HepG2 (cell line): Measurements from ENCODE around the gene SLC38A2. TPM values are rescaled to one million over a fixed set of nuclear protein-coding genes. Genes with fewer than 3 reads are reported as not detected.

ENCODE experiments used
- HDAC1 ChIP-seq: sonication (generic); formaldehyde crosslinking; IDR thresholded peaks from 2 replicates; pipeline ENCODE4 v1.5.1; 2020; ENCODE audit warnings: mild to moderate bottlenecking, missing genetic modification reagents
- ISX ChIP-seq: sonication (generic); formaldehyde crosslinking; conservative IDR thresholded peaks from 2 replicates; pipeline ENCODE4 v1.5.0; 2020; ENCODE audit warnings: missing genetic modification reagents
- MEF2D ChIP-seq: sonication (generic); formaldehyde crosslinking; IDR thresholded peaks from 2 replicates; pipeline ENCODE4 v1.5.1; 2020; ENCODE audit warnings: mild to moderate bottlenecking, missing genetic modification reagents
- MTF2 ChIP-seq: sonication (generic); formaldehyde crosslinking; IDR thresholded peaks from 2 replicates; pipeline ENCODE4 v1.5.0; 2020; ENCODE audit warnings: missing genetic modification reagents, borderline replicate concordance
- RXRB ChIP-seq: IDR thresholded peaks from 2 replicates; pipeline ENCODE4 v1.6.1; 2016; ENCODE audit warnings: borderline replicate concordance, missing genetic modification reagents, missing compliant biosample characterization
- TMF1 ChIP-seq: sonication (generic); formaldehyde crosslinking; IDR thresholded peaks from 2 replicates; pipeline ENCODE4 v1.8.1; 2022; ENCODE audit warnings: low read depth, missing genetic modification reagents
- ZKSCAN8 ChIP-seq: IDR thresholded peaks from 2 replicates; pipeline ENCODE4 v1.6.1; 2016; ENCODE audit warnings: borderline replicate concordance, missing genetic modification reagents, missing compliant biosample characterization
- ZMYM4 ChIP-seq: sonication (generic); formaldehyde crosslinking; IDR thresholded peaks from 2 replicates; pipeline ENCODE4 v1.8.1; 2023; ENCODE audit warnings: mild to moderate bottlenecking, missing genetic modification reagents
- ZNF33A ChIP-seq: sonication (generic); formaldehyde crosslinking; IDR thresholded peaks from 2 replicates; pipeline ENCODE4 v1.5.1; 2020; ENCODE audit warnings: missing genetic modification reagents, mild to moderate bottlenecking, moderate library complexity, borderline replicate concordance
- ZNF737 ChIP-seq: sonication (generic); formaldehyde crosslinking; IDR thresholded peaks from 2 replicates; pipeline ENCODE4 v1.5.0; 2020; ENCODE audit warnings: missing genetic modification reagents, mild to moderate bottlenecking, borderline replicate concordance
- polyA plus RNA-seq, 8 experiments: library from polyadenylated mRNA; depleted of rRNA in 3 of 8; stranded (reverse) in 7 of 8; unstranded in 1 of 8; fragments of >200 nt; fragmentation: Illumina TruSeq in 4 of 8; extraction: Trizol in 4 of 8; gene quantifications; 2 replicates each; pipeline versions ENCODE4 v1.2.1 to v1.2.3, GENCODE V29; 2011 to 2016; ENCODE audit warnings: low read depth in 4 of 8, missing spikeins in 1 of 8, mixed read lengths in 1 of 8; ENCODE audit not compliant: insufficient read depth in 1 of 8
- total RNA-seq, 5 experiments: library from RNA; depleted of rRNA; stranded (reverse); fragments of >200 nt; fragmentation: Illumina TruSeq; extraction: Trizol; gene quantifications; 2 replicates each; pipeline ENCODE4 v1.2.3, GENCODE V29; 2016; ENCODE audit warnings: low read depth in 1 of 5
- TF ChIP-seq, protein P1 (sequence below), 2 experiments: fragments of 450-650 bp in 1 of 2; sonication (generic) in 1 of 2; formaldehyde crosslinking in 1 of 2; IDR thresholded peaks; 2 replicates each; pipeline versions ENCODE4 v1.6.1 to v1.8.0; 2016 to 2022; ENCODE audit warnings: antibody characterized with exemption in 1 of 2, mild to moderate bottlenecking in 1 of 2, missing genetic modification reagents in 1 of 2
- TF ChIP-seq, protein P2 (sequence below), 2 experiments: fragments of 450-650 bp in 1 of 2; sonication (generic) in 1 of 2; formaldehyde crosslinking; IDR thresholded peaks; 2 replicates each; pipeline versions ENCODE4 v1.5.0 to v1.8.0; 2020 to 2022; ENCODE audit warnings: mild to moderate bottlenecking in 1 of 2, missing genetic modification reagents in 1 of 2
- TF ChIP-seq, protein P3 (sequence below): sonication (generic); formaldehyde crosslinking; IDR thresholded peaks from 2 replicates; pipeline ENCODE4 v1.5.0; 2020; ENCODE audit warnings: mild to moderate bottlenecking, missing genetic modification reagents
- TF ChIP-seq, protein P4 (sequence below): IDR thresholded peaks from 2 replicates; pipeline ENCODE4 v1.6.1; 2016; ENCODE audit warnings: low read depth, control low read depth

SLC38A2 gene
- total and polyA plus RNA-seq, 2 of the 13 experiments (the other 11 are each of a cell fraction or from before 2014, with no cell fraction given) = 368 to 880 TPM

DNA sequence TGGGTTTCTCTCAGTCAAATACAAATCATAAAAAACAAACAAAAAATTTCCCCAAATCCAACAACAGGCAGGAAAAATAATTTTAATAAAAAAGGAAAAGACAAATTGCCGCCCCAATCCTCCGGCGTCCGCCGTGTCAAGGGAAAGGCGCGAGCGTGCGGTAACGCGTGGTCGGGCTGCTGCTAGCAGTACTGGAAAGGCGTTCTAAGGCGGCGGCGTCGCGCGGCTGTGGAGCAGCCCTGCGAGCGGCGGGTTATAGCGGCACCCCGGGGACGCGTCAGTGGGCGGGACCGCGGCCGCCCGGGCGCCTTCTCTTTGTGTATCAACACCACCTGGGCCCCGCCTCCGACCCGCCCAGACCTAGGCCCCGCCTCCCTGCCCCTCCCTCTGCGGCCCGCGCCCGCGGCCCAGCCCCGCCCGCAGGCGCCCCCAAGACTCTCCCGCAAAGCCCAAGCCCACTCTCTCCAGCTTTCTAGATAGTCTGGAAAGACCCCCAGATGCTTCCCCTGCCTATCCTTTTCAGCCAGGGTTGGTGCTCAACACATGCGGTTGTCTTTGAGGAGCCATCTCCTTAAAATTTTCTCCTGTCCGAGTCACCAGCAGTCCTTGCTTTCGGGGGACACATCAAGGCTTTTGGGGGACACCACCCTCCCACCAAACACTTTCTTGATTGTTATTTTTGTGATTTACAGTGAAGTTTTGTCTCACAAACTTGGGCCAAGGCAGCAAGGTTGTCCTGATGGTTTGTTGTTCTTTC is at the start of gene SLC38A2 (continued):
- TF ChIP-seq, protein P1, sequence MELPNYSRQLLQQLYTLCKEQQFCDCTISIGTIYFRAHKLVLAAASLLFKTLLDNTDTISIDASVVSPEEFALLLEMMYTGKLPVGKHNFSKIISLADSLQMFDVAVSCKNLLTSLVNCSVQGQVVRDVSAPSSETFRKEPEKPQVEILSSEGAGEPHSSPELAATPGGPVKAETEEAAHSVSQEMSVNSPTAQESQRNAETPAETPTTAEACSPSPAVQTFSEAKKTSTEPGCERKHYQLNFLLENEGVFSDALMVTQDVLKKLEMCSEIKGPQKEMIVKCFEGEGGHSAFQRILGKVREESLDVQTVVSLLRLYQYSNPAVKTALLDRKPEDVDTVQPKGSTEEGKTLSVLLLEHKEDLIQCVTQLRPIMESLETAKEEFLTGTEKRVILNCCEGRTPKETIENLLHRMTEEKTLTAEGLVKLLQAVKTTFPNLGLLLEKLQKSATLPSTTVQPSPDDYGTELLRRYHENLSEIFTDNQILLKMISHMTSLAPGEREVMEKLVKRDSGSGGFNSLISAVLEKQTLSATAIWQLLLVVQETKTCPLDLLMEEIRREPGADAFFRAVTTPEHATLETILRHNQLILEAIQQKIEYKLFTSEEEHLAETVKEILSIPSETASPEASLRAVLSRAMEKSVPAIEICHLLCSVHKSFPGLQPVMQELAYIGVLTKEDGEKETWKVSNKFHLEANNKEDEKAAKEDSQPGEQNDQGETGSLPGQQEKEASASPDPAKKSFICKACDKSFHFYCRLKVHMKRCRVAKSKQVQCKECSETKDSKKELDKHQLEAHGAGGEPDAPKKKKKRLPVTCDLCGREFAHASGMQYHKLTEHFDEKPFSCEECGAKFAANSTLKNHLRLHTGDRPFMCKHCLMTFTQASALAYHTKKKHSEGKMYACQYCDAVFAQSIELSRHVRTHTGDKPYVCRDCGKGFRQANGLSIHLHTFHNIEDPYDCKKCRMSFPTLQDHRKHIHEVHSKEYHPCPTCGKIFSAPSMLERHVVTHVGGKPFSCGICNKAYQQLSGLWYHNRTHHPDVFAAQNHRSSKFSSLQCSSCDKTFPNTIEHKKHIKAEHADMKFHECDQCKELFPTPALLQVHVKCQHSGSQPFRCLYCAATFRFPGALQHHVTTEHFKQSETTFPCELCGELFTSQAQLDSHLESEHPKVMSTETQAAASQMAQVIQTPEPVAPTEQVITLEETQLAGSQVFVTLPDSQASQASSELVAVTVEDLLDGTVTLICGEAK (IDR thresholded peaks at IDR 0.05) = no peak
- TF ChIP-seq, protein P1 (CRISPR knock-in tag; IDR thresholded peaks at IDR 0.05) = peak; percentile 48; the same call in 1 of the 2 replicates
- TF ChIP-seq, protein P2, sequence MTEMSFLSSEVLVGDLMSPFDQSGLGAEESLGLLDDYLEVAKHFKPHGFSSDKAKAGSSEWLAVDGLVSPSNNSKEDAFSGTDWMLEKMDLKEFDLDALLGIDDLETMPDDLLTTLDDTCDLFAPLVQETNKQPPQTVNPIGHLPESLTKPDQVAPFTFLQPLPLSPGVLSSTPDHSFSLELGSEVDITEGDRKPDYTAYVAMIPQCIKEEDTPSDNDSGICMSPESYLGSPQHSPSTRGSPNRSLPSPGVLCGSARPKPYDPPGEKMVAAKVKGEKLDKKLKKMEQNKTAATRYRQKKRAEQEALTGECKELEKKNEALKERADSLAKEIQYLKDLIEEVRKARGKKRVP (CRISPR knock-in tag; IDR thresholded peaks at IDR 0.05) = peak in 1 of 2 experiments; percentile 78; a peak in 1 of 4 replicates
- no peak for TF ChIP-seq MTF2 (CRISPR knock-in tag)
- TF ChIP-seq HDAC1 = peak; percentile 52; the same call in 1 of the 2 replicates
- no peak; the same call in 1 of the 2 replicates for TF ChIP-seq ISX (CRISPR knock-in tag)
- TF ChIP-seq RXRB (CRISPR knock-in tag) = peak; percentile 82
- TF ChIP-seq ZMYM4 (CRISPR knock-in tag) = peak; percentile 92
- no peak; the same call in 1 of the 2 replicates for TF ChIP-seq MEF2D (CRISPR knock-in tag)
- TF ChIP-seq TMF1 = peak; percentile 75; the same call in 1 of the 2 replicates
- TF ChIP-seq, protein P3, sequence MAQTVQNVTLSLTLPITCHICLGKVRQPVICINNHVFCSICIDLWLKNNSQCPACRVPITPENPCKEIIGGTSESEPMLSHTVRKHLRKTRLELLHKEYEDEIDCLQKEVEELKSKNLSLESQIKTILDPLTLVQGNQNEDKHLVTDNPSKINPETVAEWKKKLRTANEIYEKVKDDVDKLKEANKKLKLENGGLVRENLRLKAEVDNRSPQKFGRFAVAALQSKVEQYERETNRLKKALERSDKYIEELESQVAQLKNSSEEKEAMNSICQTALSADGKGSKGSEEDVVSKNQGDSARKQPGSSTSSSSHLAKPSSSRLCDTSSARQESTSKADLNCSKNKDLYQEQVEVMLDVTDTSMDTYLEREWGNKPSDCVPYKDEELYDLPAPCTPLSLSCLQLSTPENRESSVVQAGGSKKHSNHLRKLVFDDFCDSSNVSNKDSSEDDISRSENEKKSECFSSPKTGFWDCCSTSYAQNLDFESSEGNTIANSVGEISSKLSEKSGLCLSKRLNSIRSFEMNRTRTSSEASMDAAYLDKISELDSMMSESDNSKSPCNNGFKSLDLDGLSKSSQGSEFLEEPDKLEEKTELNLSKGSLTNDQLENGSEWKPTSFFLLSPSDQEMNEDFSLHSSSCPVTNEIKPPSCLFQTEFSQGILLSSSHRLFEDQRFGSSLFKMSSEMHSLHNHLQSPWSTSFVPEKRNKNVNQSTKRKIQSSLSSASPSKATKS = no peak
- TF ChIP-seq ZNF33A (CRISPR knock-in tag) = peak; percentile 84; the same call in 1 of the 2 replicates
- TF ChIP-seq ZKSCAN8 = no peak; the same call in 1 of the 2 replicates
- TF ChIP-seq, protein P4, sequence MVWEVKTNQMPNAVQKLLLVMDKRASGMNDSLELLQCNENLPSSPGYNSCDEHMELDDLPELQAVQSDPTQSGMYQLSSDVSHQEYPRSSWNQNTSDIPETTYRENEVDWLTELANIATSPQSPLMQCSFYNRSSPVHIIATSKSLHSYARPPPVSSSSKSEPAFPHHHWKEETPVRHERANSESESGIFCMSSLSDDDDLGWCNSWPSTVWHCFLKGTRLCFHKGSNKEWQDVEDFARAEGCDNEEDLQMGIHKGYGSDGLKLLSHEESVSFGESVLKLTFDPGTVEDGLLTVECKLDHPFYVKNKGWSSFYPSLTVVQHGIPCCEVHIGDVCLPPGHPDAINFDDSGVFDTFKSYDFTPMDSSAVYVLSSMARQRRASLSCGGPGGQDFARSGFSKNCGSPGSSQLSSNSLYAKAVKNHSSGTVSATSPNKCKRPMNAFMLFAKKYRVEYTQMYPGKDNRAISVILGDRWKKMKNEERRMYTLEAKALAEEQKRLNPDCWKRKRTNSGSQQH (CRISPR knock-in tag) = peak; percentile 76; the same call in 1 of the 2 replicates
- no peak; the same call in 1 of the 2 replicates for TF ChIP-seq ZNF737 (CRISPR knock-in tag)
